ENCODE data around the gene SYNPO2L. TPM values are rescaled to one million over a fixed set of nuclear protein-coding genes. Genes with fewer than 3 reads are reported as not detected.

Gene SYNPO2L
- total RNA-seq, 1 donor from 2014 or later, result 0.32 TPM

Other genes starting within 250 kb of the SYNPO2L start
- 93.5 TPM for gene ANXA7, start 242.0 kb downstream of the SYNPO2L start, total RNA-seq
- 2.7 TPM for gene MSS51, start 222.5 kb downstream of the SYNPO2L start, total RNA-seq
- 41.3 TPM for gene PPP3CB, start 160.0 kb downstream of the SYNPO2L start, total RNA-seq
- gene USP54, start 64.7 kb downstream of the SYNPO2L start, total RNA-seq, result 97.4 TPM
- 2.9 TPM for gene MYOZ1, start 14.6 kb downstream of the SYNPO2L start, total RNA-seq
- gene AGAP5, start 42.1 kb upstream of the SYNPO2L start, total RNA-seq, result 9.1 TPM
- gene SEC24C, start 88.3 kb upstream of the SYNPO2L start, total RNA-seq, result 71.4 TPM
- gene CHCHD1, start 126.0 kb upstream of the SYNPO2L start, total RNA-seq, result 21.1 TPM
- gene ZSWIM8, start 129.6 kb upstream of the SYNPO2L start, total RNA-seq, result 125 TPM
- gene NDST2, start 155.6 kb upstream of the SYNPO2L start, total RNA-seq, result 32.3 TPM
- 38.4 TPM for gene CAMK2G, start 218.5 kb upstream of the SYNPO2L start, total RNA-seq